GM18519 (cell line): ENCODE results near the gene HADHA.
"Not testable (repeated sequence)": the region's sequence is repeated elsewhere in the genome, so short reads cannot be mapped to it uniquely, and the experiment has no call there.

Experiments
- ATAC-seq: cut with Tn5 transposase; IDR thresholded peaks from one replicate; pipeline ENCODE4 v1.9.1; 2021; ENCODE audit warnings: mild to moderate bottlenecking, moderate library complexity; ENCODE audit not compliant: unreplicated experiment, low FRiP score

HADHA gene

DNA sequence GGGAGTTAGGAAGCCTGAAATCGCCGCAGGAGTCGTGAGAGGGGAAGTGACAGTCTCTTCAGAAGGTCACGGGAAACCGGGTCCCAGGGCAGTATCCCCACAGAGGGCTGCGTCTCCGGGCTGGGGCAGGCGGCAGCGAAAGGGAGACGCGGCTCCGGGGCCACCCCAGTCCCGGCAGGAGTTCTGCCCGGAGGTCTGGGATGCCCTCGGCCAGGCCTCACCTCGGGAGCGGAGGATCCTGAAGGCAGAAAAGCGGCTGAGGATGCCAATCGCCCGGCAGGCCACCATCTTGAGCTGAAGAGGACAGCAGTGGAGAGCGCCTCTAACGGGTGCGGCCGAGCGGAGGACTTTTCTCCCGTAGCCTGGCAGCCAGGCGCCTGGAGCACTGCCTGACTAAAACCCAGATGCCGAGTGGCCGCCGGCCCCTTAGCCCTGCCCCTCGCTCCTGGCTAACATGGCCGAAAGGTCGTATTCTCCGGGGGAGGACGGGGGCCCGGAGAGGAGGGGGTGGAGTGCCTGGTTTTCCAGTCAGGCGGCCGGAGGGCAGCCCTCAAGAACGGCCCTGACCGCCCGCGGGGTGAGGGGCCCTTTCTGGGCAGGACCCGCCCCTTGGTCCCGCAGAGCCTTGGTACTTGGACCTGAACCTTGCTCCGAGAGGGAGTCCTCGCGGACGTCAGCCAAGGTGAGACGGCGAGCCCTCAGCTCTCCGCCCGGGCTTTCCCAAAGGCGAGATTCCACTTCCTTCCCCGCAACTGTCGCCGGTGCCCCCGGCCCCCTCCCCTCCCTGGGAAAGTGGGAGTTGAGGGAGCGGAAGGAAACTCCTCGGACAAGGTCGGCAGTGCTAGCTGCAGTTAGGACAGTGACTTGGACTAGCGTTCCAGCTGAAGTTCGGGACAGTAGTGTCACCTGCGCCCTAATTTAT lies at the start of gene HADHA, which contains the start of gene HADHB:
Gene HADHA, minus strand, starts transcription at position 324 of the 922 bp plus-strand sequence. Its CDS starts 36 bp downstream, at position 288.
Gene HADHB, plus strand, starts transcription at position 631 of the 922 bp plus-strand sequence. CDS start 9,316 bp downstream, outside the sequence.
- peak; percentile 44 for ATAC-seq

DNA sequence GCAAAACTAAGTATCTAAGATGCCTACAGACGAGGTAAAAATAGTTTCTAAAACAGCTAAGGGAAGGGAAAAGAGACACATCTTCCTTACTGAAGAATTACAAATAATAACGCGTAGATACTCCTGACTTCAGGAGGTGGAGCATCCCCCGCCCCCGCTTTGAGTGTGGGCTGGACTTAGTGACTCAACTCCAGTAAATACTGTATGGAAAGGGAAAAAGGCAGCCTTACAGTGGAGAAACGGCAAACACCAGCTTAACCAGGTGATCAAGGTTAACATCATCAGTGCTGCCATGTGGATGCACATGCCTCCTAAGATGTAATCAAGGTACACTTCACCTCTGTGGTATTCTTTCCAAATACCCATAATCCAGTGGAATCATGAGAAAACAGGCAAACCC lies 48.2 kb upstream of the HADHA start:
- no peak for ATAC-seq

DNA sequence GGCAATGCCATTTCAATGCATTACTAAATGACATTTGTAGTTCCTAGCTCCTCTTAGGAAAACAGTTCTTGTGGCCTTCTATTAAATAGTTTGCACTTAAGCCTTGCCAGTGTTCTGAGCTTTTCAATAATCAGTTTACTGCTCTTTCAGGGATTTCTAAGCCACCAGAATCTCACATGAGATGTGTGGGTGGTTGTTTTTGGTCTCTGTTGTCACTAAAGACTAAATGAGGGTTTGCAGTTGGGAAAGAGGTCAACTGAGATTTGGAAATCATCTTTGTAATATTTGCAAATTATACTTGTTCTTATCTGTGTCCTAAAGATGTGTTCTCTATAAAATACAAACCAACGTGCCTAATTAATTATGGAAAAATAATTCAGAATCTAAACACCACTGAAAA lies 45.6 kb upstream of the HADHA start:
- ATAC-seq: no peak

DNA sequence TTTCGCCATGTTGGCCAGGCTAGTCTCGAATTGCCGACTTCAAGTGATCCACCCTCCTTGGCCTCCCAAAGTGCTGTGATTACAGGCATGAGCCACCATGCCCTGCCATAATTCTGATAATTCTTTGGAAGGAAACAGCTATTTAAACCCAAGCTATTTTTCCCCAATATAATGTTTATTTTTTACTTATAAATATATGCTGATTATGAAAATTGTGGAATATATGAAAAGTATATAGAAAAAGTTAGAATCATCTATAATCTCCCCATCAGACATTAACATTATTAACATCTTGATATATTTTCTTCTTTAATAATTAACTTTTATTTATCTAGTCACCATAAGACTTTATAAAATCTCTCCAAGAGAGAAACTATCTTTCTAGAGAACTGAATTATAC lies 41.5 kb upstream of the HADHA start:
- ATAC-seq: no peak

DNA sequence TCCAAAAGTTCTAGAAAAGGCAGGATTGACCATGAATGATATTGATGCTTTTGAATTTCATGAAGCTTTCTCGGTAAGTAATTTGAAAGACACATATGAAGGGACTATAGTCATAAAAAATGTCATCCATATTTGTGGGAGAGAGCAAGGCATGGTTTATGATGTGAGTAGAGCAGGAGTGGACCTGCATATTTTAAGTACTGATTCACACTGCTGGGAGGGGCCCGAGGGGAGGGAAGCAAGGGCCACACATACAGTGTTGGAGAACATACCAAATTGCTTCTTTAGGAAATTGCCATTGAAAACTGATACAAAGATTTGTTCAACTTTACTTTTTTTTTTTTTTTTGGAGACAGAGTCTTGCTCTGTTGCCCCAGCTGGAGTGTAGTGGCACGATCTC lies 39.7 kb upstream of the HADHA start:
- ATAC-seq: no peak

DNA sequence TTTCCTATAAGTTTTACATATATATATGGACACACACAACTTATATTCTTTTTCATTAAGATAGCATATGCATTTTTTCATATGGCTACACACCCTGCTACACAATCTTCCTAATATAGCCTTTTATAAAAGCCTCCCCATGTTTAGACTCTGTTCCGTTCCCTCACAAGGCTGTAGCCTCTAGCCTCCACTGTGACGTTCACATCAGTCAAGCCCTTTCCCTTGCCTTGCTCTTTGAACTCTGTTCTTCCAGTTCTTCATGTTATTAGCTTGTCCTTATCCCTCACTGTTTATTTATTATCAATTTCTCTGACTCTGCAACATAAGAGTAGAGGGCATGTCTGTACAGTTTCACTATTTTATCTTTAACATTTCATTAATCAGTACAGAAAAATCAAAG lies 39.2 kb upstream of the HADHA start:
- ATAC-seq: no peak

DNA sequence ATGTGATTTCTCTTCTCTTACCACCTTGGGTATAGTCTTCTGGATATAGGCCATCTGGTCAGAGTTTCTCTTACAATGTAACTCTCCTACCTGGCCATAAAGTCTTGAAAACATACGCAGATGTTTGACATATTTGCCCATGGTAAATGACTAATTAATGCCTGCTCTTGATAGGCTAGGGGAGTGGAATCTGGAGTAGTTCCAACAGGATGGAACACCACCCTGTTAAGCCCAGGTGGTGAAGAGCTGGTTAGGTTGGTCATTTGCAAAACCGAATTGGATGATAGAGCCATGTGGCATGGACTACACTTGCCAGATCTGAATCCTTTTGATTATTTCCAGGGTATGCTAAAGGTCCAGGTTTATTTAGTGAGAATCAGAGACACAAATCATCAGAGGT lies 36.8 kb upstream of the HADHA start:
- ATAC-seq: no peak

DNA sequence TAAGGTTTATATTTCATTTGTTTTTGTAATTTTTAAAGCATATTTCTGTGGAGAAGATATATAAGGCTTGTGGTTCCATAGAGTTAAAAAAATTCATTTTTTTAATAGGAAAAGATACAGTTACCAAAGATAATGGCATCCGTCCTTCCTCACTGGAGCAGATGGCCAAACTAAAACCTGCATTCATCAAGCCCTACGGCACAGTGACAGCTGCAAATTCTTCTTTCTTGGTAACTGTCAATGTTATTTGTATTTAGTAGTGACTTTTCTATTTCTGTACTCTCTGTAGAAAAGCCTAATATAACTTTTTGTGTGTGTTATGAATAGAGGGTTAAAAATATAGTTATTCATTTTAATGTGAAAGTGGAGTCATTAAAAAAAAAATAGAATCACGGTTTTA lies 35.5 kb upstream of the HADHA start:
- no peak for ATAC-seq

DNA sequence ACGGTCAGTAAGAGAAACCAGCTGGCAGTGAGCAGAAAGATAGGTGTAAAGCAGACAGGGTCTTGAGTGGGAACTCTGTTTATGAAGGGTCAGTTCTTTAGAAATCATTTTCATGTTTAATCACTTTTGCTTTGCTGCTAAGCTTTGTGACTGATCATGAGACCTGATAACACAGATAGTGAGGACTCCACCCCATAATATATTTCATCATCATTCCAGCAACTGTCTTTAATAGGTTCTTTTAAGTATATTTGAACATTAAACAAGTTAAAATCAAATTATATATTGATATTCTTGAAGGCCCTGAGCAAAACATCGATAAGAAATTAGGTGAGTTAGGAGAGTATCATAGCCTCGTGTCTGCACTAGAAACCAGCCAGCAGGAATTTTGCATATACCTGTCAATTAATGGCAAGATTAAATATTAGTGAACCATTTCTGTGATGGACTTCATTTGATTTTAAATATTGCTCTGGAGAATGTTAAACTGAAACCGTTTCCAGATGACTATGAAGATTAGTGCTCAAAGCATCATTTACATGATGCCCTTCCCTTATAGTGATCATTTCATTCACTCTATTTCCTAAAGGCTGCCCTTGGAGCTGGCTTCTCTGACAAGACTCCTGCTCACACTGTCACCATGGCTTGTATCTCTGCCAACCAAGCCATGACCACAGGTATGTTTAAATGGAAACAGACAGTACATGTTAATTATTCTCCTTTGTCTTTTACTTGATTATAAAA lies 32.2 kb upstream of the HADHA start:
- no peak for ATAC-seq

DNA sequence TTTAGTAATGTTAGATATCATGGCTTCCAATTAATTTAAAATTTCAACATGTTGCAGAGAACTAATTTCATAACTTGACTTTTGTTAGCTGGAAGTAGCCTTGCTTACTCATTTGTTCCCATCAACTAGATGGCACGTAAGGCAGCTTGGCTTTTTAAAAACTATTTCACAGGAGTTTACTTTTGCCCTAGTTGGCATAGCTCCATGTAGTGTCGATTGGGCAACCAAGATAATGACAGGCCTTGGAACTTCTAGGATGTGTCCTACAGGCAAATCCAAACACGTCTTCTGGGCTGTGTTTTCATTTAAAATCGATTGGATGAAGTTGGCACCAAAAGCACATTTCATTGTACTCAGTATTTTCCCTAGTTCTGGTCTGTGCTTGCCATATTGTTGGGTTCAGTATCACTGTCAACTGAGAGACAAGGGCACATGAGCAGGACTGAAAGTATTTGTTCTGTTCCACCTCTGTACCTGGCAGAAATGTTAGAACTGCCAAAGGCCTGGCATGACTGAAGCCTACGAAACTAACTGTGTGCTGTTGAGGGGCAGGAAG lies 29.7 kb upstream of the HADHA start:
- no peak for ATAC-seq

DNA sequence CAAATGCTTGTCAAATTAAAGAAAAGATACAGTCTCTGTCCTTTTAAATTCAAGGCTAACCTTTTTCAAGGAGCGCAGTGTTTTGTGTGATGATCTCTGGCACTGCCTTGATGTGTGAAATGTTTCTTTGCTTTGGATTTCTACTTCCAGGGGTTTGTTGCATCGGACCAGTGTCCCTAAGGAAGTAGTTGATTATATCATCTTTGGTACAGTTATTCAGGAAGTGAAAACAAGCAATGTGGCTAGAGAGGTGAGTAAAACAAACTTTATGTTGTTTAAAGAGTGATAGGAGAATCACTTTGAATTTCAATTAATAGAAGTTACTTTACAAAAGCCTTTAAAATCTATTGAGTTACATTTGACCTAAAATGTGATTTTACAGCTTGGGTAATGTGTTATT lies 29.1 kb upstream of the HADHA start:
- ATAC-seq: no peak

DNA sequence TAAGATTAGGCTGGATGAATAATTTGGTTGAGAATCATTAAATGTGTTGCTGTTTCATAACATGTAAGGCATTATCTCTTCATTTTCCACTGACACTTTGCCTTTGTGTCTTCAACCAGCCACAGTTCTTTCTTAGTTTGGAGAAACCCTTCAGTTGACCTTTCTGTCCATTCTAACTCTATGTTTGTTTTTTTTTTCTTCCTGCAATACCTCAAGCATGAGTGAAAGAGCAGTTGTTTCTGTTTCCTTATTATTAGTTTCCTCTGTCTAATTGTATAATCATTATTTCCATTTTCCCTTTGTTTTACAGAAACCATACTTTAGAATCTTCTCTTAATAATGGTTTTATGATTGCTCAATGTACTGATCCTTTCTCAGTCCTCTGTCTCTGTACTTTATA lies 25.9 kb upstream of the HADHA start:
- no peak for ATAC-seq

DNA sequence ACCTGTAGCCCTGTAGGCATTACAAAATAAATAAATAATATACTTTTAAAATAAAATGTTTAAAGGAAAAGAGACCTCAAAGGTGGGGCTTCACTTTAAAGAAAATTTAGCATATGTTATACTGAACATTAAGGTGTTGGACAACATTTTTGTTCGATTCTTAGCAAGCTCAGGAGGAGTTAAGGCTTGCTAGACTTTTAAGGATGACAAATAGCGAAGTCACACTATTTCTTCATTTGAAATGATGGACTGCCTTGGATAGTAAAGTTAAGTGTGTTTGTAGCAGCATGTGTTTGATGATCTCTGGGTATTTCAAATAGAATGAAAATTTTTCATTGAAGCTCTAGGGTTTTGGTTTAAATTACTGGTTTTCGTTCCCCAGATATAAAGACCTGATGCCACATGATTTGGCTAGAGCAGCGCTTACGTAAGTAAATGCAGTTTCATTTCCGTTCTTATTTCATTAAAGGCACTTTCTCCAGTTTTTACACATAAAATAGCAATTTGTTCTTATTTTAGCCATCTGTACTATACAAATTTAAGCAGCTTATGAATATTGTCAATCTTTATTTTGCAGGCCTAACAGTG lies 25.2 kb upstream of the HADHA start:
- no peak for ATAC-seq

DNA sequence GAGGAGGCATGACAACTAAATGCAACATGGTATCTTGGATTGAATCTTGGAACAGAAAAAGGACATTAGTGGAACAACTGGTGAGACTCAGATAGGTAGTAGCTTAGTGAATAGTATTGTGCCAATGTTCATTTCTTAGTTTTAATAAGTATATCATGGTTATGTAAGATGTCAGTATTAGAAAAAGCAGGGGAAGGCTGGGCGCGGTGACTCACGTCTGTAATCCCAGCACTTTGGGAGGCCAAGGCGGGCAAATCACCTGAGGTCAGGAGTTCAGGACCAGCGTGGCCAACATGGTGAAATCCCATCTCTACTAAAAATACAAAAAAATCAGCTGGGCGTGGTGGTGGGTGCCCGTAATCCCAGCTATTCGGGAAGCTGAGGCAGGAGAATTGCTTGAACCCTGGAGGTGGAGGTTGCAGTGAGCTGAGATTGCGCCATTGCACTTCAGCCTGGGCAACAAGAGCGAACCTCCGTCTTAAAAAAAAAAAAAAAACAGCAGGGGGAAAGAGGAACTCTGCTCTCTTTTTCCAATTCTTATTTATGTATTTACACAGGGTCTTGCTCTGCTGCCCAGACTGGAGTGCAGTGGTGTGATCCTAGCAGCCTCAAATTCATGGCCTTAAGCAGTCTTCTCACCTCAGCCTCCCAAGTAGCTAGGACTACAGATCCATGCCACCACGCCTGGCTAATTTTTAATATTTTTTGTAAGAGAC lies 24.4 kb upstream of the HADHA start:
- ATAC-seq: not testable (repeated sequence)

DNA sequence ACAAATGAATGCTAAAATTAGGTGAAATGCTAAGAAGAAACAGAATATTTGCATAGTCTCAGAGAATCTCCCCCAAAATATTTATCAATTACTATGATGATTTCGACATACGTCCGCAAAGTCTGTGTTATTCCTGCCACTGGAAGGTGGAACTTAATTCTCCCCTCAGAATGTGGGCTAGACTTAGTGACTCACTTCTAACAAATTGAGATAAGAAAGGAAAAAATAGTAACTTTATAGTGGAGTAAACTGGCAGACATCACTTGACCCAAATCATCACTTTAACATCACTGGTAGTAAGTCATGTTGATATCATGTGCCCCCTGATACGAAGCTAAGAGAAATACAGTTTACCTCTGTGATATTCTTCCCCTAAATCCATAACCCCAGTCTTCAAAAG lies 23.8 kb upstream of the HADHA start:
- no peak for ATAC-seq

DNA sequence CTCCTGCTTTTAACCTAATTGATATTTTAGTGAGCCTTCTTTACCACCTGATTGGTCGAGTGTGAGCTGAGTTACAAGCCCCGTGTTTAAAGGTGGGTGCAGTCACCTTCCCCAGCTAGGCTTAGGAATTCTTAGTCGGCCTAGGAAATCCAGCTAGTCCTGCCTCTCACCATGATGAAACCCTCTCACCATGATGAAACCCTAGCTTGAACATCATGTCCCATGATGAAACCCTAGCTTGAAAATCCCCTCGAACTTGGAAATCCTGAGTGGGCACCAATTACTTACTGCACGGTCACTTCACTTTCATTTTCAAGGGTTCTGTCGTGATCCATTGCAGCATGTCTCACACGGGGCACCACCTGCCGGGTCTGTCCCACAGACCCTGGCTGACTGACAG lies 14.4 kb upstream of the HADHA start:
- not testable (repeated sequence) for ATAC-seq

DNA sequence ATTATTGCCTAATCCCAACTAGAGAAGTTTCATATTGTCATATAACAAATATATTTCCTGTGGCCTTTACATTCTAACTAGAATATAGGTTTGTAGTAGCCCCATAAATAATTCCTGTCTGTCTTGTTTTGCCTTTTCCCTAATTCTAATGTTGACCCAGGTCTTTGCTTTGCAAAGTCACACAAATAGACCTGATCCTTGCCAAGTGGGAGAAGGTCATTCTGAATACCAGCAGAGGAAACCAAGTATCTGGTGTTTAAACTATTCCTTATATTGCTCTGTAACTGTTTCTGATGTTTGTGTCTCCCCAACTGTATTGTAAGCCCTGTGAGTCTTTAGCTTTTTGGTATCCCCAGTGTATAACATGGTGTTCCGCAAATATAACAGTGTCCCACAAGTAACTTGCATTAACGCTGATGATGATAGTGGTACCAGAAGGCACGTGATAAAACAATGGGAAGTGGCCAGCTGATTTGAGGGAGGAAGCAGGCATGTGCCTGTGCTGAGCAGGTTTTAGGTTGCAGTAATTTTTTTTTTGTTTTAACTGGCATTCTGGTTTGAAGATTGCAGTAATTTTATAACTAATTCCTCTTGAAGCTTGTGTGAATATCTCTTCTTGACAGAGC lies 11.4 kb upstream of the HADHA start:
- no peak for ATAC-seq

DNA sequence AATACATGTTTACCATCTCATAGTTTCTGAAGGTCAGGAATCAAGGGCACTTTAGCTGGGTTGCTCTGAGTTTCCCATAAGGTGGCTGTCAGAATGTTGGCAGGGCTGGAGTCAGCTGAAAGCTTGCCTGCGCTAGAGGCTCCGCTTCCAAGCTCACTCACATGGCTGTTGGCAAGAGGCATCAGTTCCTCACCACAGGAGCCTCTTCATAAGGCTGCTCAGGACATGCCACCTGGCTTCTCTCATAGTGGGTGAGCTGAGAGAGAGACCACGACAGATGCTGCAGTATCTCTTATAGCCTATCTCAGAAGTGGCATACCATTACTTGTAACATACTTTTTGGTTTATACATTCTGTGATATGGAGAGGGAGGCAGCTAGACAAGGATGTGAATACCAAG lies 7.5 kb upstream of the HADHA start:
- no peak for ATAC-seq

DNA sequence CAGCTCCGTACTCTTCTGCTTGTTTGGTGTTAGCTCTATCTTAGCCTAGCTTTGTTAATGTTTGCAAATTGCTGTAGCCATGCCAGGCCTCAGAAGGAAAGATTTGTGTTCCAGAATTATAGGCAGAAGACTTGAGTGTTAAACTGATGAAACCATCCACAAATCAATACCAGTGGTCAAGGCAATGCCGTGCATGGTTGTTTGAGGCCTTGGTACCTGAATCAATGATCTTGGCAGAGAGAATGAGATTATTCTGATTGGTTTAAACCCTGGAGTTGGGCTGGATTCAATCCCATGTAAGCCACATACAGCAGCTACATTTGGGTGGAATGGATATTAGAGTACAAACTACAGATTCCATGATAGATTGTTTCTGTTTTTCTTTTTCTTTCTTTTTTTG lies 5.2 kb upstream of the HADHA start:
- ATAC-seq: no peak

DNA sequence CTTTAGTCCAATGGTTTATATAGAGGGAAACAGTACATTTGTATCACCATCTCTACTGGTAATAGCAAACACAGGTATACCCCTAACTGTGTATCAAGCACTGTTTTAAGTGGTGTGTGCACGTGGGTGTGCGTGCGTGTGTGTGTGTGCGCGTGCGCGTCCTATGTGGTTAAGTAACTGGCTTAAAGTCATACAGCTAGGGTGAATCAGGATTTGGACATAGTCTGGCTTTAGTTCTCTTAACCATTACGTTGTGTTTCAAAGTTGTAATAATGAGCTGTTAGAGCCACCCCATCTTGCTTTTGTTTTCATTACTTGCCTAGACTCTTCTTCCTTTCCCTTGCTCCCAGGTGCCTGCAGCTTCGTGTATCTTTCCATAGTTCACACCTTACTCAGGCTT lies 2.4 kb upstream of the HADHA start:
- ATAC-seq: no peak
